Tibial nerve (tissue), 4 donors: ENCODE data around the gene S100A9.

ENCODE experiments used
- EP300 ChIP-seq, 2 donors: sonication (generic); formaldehyde crosslinking; IDR thresholded peaks; one replicate each; pipeline ENCODE4 v1.6.1; 2017; ENCODE audit warnings: antibody characterized with exemption in 2 of 2, mild to moderate bottlenecking in 1 of 2
- POLR2A ChIP-seq, 2 donors: fragments of 450-650 bp; IDR thresholded peaks; one replicate each; pipeline ENCODE4 v1.6.1; 2017; ENCODE audit warnings: antibody characterized with exemption in 2 of 2, mild to moderate bottlenecking in 2 of 2, moderate library complexity in 2 of 2
- TF ChIP-seq, protein P1 (sequence below), 5 experiments: fragments of 200-600 bp in 3 of 5; fragments of 450-650 bp in 2 of 5; sonication (generic) in 3 of 5; IDR thresholded peaks; one replicate each; pipeline ENCODE4 v1.5.1; 2016 to 2019; ENCODE audit warnings: antibody characterized with exemption in 5 of 5, mild to moderate bottlenecking in 3 of 5, moderate library complexity in 2 of 5

DNA sequence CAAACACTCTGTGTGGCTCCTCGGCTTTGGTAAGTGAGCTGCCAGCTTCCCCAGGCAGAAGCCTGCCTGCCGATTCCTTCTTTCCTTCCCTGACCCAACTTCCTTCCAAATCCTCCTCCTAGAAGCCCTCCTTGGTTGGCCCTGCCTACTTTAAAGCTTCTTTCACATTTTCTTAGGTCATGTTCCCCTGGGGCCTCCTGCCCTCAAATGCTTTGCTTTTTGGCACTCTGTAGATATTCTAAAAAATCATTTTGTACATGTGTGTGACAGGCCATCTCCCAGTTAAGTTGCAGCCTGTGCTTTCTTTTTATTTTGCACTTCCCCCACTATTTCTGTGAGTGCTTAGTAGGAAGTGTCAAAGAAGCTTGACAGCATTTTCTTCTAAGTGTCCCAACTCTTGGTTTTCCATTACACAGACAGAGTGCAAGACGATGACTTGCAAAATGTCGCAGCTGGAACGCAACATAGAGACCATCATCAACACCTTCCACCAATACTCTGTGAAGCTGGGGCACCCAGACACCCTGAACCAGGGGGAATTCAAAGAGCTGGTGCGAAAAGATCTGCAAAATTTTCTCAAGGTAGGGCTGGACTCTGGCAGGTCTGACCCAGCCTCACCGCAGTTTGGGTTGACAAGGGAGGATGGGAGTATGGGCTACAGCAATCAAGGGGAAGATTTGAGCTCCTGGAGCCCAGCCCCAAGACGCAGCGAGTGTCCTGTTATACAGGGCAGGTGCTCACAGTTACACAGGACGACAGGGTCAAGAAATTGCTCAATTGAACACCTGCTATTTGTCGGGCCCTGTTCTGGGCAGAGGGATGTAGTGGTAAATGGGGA, at the start of gene S100A9:
- no peak for TF ChIP-seq POLR2A (IDR thresholded peaks at IDR 0.05)
- TF ChIP-seq EP300 (IDR thresholded peaks at IDR 0.05): no peak
- TF ChIP-seq, protein P1, sequence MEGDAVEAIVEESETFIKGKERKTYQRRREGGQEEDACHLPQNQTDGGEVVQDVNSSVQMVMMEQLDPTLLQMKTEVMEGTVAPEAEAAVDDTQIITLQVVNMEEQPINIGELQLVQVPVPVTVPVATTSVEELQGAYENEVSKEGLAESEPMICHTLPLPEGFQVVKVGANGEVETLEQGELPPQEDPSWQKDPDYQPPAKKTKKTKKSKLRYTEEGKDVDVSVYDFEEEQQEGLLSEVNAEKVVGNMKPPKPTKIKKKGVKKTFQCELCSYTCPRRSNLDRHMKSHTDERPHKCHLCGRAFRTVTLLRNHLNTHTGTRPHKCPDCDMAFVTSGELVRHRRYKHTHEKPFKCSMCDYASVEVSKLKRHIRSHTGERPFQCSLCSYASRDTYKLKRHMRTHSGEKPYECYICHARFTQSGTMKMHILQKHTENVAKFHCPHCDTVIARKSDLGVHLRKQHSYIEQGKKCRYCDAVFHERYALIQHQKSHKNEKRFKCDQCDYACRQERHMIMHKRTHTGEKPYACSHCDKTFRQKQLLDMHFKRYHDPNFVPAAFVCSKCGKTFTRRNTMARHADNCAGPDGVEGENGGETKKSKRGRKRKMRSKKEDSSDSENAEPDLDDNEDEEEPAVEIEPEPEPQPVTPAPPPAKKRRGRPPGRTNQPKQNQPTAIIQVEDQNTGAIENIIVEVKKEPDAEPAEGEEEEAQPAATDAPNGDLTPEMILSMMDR (IDR thresholded peaks at IDR 0.05): no peak
